SK-N-SH (cell line): ENCODE measurements around the gene LARGE1.

Experiments
- CHD2 ChIP-seq: fragments of 150-350 bp; IDR thresholded peaks from 2 replicates; pipeline ENCODE4 v1.6.1; 2018; ENCODE audit warnings: low read length; ENCODE audit not compliant: partially characterized antibody
- MEF2A ChIP-seq: IDR thresholded peaks from 2 replicates; pipeline ENCODE4 v1.4.0; 2012; ENCODE audit warnings: low read depth, borderline replicate concordance
- REST ChIP-seq: IDR thresholded peaks from 2 replicates; pipeline ENCODE4 v1.6.1; 2012; ENCODE audit warnings: mild to moderate bottlenecking, low read depth, low read length, moderate library complexity
- RFX5 ChIP-seq: IDR thresholded peaks from 2 replicates; pipeline ENCODE4 v1.6.1; 2012; ENCODE audit warnings: mild to moderate bottlenecking, improper control_type of control experiment, low read length
- RXRA ChIP-seq: IDR thresholded peaks from 2 replicates; pipeline ENCODE4 v1.4.0; 2012; ENCODE audit warnings: low read depth, mild to moderate bottlenecking, borderline replicate concordance
- TAF1 ChIP-seq: IDR thresholded peaks from 2 replicates; pipeline ENCODE4 v1.6.1; 2012; ENCODE audit warnings: low read depth, mild to moderate bottlenecking, low read length, moderate library complexity, borderline replicate concordance
- USF2 ChIP-seq: fragments of 150-350 bp; IDR thresholded peaks from 2 replicates; pipeline ENCODE4 v1.6.1; 2017; ENCODE audit warnings: antibody characterized with exemption, low read length, low read depth, borderline replicate concordance
- TF ChIP-seq, protein P1 (sequence below): fragments of 200-600 bp; sonication (generic); IDR thresholded peaks from 2 replicates; pipeline ENCODE4 v1.6.1; 2017; ENCODE audit warnings: antibody characterized with exemption, mild to moderate bottlenecking, moderate library complexity
- TF ChIP-seq, protein P2 (sequence below): IDR thresholded peaks from 2 replicates; pipeline ENCODE4; 2012

DNA sequence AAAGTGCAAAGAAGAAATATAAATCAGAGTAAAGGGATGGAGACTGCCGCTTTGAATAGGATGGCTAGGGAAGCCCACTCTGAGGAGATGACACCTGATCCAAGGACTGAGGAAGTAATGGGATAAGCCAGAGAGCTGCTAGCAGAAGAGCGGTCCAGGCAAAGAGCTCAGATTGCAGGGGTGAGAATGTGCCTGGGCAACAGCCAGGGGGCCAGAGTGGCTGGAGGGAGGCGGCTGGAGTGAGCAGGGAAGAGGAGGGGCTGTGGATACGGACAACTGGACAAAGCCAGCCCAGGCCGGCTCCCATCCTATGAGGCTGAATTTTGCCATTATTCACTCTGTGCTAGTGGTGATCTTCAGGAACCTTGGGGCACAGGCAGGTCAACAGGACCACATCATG, 501.8 kb downstream of the LARGE1 start:
- TF ChIP-seq, protein P1, sequence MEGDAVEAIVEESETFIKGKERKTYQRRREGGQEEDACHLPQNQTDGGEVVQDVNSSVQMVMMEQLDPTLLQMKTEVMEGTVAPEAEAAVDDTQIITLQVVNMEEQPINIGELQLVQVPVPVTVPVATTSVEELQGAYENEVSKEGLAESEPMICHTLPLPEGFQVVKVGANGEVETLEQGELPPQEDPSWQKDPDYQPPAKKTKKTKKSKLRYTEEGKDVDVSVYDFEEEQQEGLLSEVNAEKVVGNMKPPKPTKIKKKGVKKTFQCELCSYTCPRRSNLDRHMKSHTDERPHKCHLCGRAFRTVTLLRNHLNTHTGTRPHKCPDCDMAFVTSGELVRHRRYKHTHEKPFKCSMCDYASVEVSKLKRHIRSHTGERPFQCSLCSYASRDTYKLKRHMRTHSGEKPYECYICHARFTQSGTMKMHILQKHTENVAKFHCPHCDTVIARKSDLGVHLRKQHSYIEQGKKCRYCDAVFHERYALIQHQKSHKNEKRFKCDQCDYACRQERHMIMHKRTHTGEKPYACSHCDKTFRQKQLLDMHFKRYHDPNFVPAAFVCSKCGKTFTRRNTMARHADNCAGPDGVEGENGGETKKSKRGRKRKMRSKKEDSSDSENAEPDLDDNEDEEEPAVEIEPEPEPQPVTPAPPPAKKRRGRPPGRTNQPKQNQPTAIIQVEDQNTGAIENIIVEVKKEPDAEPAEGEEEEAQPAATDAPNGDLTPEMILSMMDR: no peak
- TF ChIP-seq REST (no peak), TAF1 (no peak), RXRA (no peak), CHD2 (no peak), MEF2A (no peak), USF2 (no peak), RFX5 (no peak)
- TF ChIP-seq, protein P2, sequence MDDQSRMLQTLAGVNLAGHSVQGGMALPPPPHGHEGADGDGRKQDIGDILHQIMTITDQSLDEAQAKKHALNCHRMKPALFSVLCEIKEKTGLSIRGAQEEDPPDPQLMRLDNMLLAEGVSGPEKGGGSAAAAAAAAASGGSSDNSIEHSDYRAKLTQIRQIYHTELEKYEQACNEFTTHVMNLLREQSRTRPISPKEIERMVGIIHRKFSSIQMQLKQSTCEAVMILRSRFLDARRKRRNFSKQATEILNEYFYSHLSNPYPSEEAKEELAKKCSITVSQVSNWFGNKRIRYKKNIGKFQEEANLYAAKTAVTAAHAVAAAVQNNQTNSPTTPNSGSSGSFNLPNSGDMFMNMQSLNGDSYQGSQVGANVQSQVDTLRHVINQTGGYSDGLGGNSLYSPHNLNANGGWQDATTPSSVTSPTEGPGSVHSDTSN: no peak
